VCaP (cell line): ENCODE measurements around the gene MASP2.
"Not testable (repeated sequence)": the region's sequence is repeated elsewhere in the genome, so short reads cannot be mapped to it uniquely, and the experiment has no call there.

Experiments used
- H3K27ac ChIP-seq: fragments of 450-650 bp; 2 replicates; pipeline ENCODE4 v1.5.1; 2017
- CTCF ChIP-seq: fragments of 450-650 bp; conservative IDR thresholded peaks from 2 replicates; pipeline ENCODE4 v1.5.1; 2017; ENCODE audit warnings: mild to moderate bottlenecking, moderate library complexity

The MASP2 gene

GRCh38 chr1:11012260-11013159, 34.5 kb downstream of the MASP2 start, which contains the start of gene TARDBP:
TSS of gene TARDBP (plus strand) at chr1:11012654. CDS start at chr1:11013728, 1,074 bp downstream.
- no peak for TF ChIP-seq CTCF
- peak within 1 kb of the TSS; percentile 97 for H3K27ac ChIP-seq

- no peak for TF ChIP-seq CTCF
- no peak overlapping the region for H3K27ac ChIP-seq
Observed at GRCh38 chr1:11000526-11000925, 46.5 kb downstream of the MASP2 start.

GRCh38 chr1:10996100-10996499, 50.9 kb downstream of the MASP2 start:
- no peak for TF ChIP-seq CTCF
- H3K27ac ChIP-seq, result no peak overlapping the region

- TF ChIP-seq CTCF, result no peak
- H3K27ac ChIP-seq, result no peak overlapping the region
Observed at GRCh38 chr1:10992864-10993263, 54.2 kb downstream of the MASP2 start.

- not testable (repeated sequence) for H3K27ac ChIP-seq
Observed at GRCh38 chr1:10992004-10992403, 55.0 kb downstream of the MASP2 start.

GRCh38 chr1:10990828-10991227, 56.2 kb downstream of the MASP2 start:
- no peak for TF ChIP-seq CTCF
- no peak overlapping the region for H3K27ac ChIP-seq

- not testable (repeated sequence) for H3K27ac ChIP-seq
Observed at GRCh38 chr1:10989920-10990516, 57.0 kb downstream of the MASP2 start.

GRCh38 chr1:10989095-10989494, 57.9 kb downstream of the MASP2 start:
- no peak for TF ChIP-seq CTCF
- H3K27ac ChIP-seq, result no peak overlapping the region
